Vagina (tissue), 2 donors: ENCODE data around the gene GLI3. TPM values are rescaled to one million over a fixed set of nuclear protein-coding genes. Genes with fewer than 3 reads are reported as not detected.

Source experiments
- DNase-seq, 2 donors: peaks; one replicate each; pipeline ENCODE4 v3.0.0-alpha.2; 2017; ENCODE audit errors: extremely low spot score in 2 of 2
- H3K27ac ChIP-seq: fragments of 200-600 bp; sonication (generic); one replicate; pipeline ENCODE4 v1.5.1; 2019
- H3K27me3 ChIP-seq: fragments of 200-600 bp; sonication (generic); one replicate; pipeline ENCODE4 v1.5.1; 2019
- H3K36me3 ChIP-seq, 2 donors: fragments of 200-600 bp; sonication (generic); one replicate each; pipeline ENCODE4 v1.5.1; 2017 to 2019
- H3K4me1 ChIP-seq: fragments of 200-600 bp; sonication (generic); one replicate; pipeline ENCODE4 v1.5.1; 2019
- H3K4me3 ChIP-seq, 2 donors: fragments of 200-600 bp; sonication (generic); 1 replicate in 1 of 2; 2 replicates in 1 of 2; pipeline ENCODE4 v1.5.1; 2016 to 2019
- H3K9me3 ChIP-seq: fragments of 200-600 bp; sonication (generic); one replicate; pipeline ENCODE4 v1.5.1; 2019
- CTCF ChIP-seq, 3 experiments: fragments of 450-650 bp in 2 of 3; fragments of 200-600 bp in 1 of 3; sonication (generic) in 1 of 3; IDR thresholded peaks; one replicate each; pipeline ENCODE4 v1.5.1; 2017 to 2019; ENCODE audit warnings: antibody characterized with exemption in 3 of 3, mild to moderate bottlenecking in 2 of 3, moderate library complexity in 2 of 3
- POLR2A ChIP-seq, 2 donors: fragments of 450-650 bp; IDR thresholded peaks; one replicate each; pipeline ENCODE4 v1.6.1; 2017; ENCODE audit warnings: antibody characterized with exemption in 2 of 2, mild to moderate bottlenecking in 2 of 2, moderate library complexity in 2 of 2
- POLR2AphosphoS5 ChIP-seq, 2 donors: sonication (generic); formaldehyde crosslinking; IDR thresholded peaks; one replicate each; pipeline ENCODE4 v1.9.0; 2017; ENCODE audit warnings: antibody characterized with exemption in 2 of 2, mild to moderate bottlenecking in 2 of 2, low read depth in 1 of 2; ENCODE audit not compliant: insufficient read depth in 1 of 2
- intact Hi-C: fragments of 100-400 bp; cut with DNase I; formaldehyde crosslinking; loops from one replicate; pipeline ENCODE4 v1.15.1; 2023
- total RNA-seq: library from RNA; depleted of rRNA; stranded (reverse); fragments of >200 nt; gene quantifications from one replicate; pipeline ENCODE4 v1.2.3, GENCODE V29; 2016

The GLI3 gene
- total RNA-seq, 1 donor from 2014 or later: 24.6 TPM

DNA sequence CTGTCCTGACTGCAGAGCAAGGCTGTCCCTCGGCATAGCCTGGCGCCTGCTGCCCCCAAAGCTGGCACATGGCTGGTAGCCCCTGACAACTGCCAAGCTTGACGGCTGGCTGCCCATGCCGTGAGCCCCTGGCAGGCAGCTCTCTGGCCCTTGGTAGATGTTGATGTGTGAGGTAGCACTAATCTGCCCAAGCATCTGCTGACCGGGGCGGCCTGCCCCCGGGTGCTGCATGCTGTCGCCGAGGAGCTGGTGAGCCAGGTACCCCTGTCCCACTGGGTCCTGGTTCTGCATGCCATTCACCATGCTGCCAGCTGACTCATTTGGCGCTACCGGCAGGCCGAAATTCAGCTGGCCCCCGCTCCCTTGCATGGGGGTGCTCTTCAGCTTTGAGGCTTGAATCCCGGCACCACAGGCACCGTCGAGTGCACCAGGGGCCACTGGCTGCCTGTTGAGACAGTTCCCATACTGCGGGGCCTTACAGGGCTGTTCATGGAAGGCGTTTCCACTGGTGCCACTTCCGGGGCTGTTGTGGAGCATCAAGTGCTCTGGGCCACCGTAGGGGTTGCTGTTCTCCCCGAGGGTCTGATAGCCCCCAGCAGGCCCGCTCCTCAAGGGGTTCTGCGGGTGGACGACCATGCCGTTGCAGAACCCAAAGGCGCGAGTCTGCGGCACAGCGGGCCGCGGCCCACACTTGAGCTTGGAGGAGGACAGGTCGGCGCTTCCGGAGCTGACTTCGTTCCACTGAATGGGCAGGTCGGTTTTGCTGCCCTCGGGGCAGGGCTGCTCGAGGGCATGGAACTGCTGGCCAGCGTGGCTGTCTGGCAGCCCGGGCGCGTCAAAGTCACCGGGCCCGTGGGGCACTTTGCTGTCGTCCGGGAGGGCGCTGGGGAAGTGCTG lies 271.9 kb downstream of the GLI3 start:
- TF ChIP-seq CTCF (IDR thresholded peaks at IDR 0.05): no peak
- no peak for TF ChIP-seq POLR2A (IDR thresholded peaks at IDR 0.05)
- no peak for TF ChIP-seq POLR2AphosphoS5 (IDR thresholded peaks at IDR 0.05; ENCODE audit: insufficient read depth in 1 of 2, low read depth in 1 of 2)
- no peaks in the 10 kb centered on the region for H3K9me3 ChIP-seq
- no peaks in the 10 kb centered on the region for H3K4me1 ChIP-seq
- peaks cover 0 to 22% of the 10 kb centered on the region in 2 donors for H3K36me3 ChIP-seq
- no peaks in the 10 kb centered on the region for H3K27me3 ChIP-seq
- peak in 1 of 2 donors; percentile 64 for DNase-seq
- intact Hi-C loops: no loop called here
- no peak overlapping the region for H3K4me3 ChIP-seq
- no peak overlapping the region for H3K27ac ChIP-seq

GRCh38 chr7:41964183-41964753 lies 272.7 kb downstream of the GLI3 start:
- Histone ChIP-seq H3K36me3 (peaks cover 0 to 22% of the 10 kb centered on the region in 2 donors), H3K27ac (no peak overlapping the region), H3K9me3 (no peaks in the 10 kb centered on the region), H3K27me3 (no peaks in the 10 kb centered on the region), H3K4me3 (no peak overlapping the region), H3K4me1 (no peaks in the 10 kb centered on the region)
- intact Hi-C loops: no loop called here
- no peak for TF ChIP-seq CTCF (IDR thresholded peaks at IDR 0.05)
- DNase-seq: peak in 1 of 2 donors; percentile 37

GRCh38 chr7:41956705-41957104 lies 280.3 kb downstream of the GLI3 start:
- TF ChIP-seq POLR2AphosphoS5 (IDR thresholded peaks at IDR 0.05; ENCODE audit: insufficient read depth in 1 of 2, low read depth in 1 of 2): no peak
- TF ChIP-seq POLR2A (IDR thresholded peaks at IDR 0.05): no peak
- no peak for TF ChIP-seq CTCF (IDR thresholded peaks at IDR 0.05)
- peaks cover 28% of the 10 kb centered on the region for H3K4me1 ChIP-seq
- no peak overlapping the region for H3K27ac ChIP-seq
- no peak overlapping the region for H3K4me3 ChIP-seq
- H3K36me3 ChIP-seq: no peaks in the 10 kb centered on the region
- intact Hi-C loops: no loop called here
- no peaks in the 10 kb centered on the region for H3K27me3 ChIP-seq
- no peak for DNase-seq
- H3K9me3 ChIP-seq: no peaks in the 10 kb centered on the region

GRCh38 chr7:41955893-41956675 lies 280.9 kb downstream of the GLI3 start:
- intact Hi-C loops: no loop called here
- peak in 1 of 2 donors; percentile 98 for DNase-seq
- Histone ChIP-seq H3K4me1 (peaks cover 28% of the 10 kb centered on the region), H3K27me3 (no peaks in the 10 kb centered on the region), H3K4me3 (no peak overlapping the region), H3K27ac (no peak overlapping the region), H3K36me3 (no peaks in the 10 kb centered on the region), H3K9me3 (no peaks in the 10 kb centered on the region)
- TF ChIP-seq CTCF (IDR thresholded peaks at IDR 0.05) (no peak), POLR2AphosphoS5 (IDR thresholded peaks at IDR 0.05; ENCODE audit: insufficient read depth in 1 of 2, low read depth in 1 of 2) (peak; percentile 87 to 89), POLR2A (IDR thresholded peaks at IDR 0.05) (no peak)
